ENCODE measurements around the gene MANF.

MANF gene

DNA sequence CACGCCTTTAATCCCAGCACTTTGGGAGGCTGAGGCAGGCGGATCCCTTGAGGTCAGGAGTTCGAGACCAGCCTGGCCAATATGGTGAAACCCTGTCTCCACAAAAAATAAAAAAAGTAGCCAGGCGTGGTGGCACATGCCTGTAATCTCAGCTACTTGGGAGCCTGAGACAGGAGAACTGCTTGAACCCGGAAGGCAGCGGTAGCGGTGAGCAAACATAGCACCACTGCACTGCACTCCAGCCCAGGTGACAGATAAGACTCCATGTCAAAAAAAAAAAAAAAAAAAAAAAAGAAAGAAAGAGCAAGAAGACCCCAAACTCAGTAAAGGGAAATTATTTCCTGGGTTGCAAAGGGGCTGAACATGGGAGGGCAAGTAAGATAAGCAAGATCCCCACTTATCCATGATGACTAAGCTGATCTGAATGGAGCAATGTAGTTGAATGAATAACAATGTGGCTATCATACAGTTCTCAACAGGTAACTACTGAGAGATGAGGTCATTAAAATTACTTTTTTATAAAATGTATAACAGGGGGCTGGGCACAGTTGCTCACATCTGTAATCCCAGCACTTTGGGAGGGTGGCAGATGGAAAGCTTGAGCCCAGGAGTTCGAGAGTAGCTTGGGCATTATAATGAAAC lies 52.0 kb downstream of the MANF start:
- DNase-seq (ENCODE audit: low spot score) = no peak
- in situ Hi-C loops (cut with MboI; ENCODE audit: low sequenced_read_pairs, unreplicated experiment) = no loop called here
- TF ChIP-seq, protein P1, sequence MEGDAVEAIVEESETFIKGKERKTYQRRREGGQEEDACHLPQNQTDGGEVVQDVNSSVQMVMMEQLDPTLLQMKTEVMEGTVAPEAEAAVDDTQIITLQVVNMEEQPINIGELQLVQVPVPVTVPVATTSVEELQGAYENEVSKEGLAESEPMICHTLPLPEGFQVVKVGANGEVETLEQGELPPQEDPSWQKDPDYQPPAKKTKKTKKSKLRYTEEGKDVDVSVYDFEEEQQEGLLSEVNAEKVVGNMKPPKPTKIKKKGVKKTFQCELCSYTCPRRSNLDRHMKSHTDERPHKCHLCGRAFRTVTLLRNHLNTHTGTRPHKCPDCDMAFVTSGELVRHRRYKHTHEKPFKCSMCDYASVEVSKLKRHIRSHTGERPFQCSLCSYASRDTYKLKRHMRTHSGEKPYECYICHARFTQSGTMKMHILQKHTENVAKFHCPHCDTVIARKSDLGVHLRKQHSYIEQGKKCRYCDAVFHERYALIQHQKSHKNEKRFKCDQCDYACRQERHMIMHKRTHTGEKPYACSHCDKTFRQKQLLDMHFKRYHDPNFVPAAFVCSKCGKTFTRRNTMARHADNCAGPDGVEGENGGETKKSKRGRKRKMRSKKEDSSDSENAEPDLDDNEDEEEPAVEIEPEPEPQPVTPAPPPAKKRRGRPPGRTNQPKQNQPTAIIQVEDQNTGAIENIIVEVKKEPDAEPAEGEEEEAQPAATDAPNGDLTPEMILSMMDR (IDR thresholded peaks at IDR 0.05; ENCODE audit: borderline replicate concordance, control extremely low read depth, extremely low read depth, insufficient read depth, missing control alignments) = no peak

All from GM13976 (cell line).